Measurements from ENCODE around the gene LZTS2. TPM values are rescaled to one million over a fixed set of nuclear protein-coding genes. Genes with fewer than 3 reads are reported as not detected.

LZTS2 gene
- polyA plus RNA-seq, 1 of the 3 experiments (the other 2 are of a cell fraction): 50.6 TPM

DNA sequence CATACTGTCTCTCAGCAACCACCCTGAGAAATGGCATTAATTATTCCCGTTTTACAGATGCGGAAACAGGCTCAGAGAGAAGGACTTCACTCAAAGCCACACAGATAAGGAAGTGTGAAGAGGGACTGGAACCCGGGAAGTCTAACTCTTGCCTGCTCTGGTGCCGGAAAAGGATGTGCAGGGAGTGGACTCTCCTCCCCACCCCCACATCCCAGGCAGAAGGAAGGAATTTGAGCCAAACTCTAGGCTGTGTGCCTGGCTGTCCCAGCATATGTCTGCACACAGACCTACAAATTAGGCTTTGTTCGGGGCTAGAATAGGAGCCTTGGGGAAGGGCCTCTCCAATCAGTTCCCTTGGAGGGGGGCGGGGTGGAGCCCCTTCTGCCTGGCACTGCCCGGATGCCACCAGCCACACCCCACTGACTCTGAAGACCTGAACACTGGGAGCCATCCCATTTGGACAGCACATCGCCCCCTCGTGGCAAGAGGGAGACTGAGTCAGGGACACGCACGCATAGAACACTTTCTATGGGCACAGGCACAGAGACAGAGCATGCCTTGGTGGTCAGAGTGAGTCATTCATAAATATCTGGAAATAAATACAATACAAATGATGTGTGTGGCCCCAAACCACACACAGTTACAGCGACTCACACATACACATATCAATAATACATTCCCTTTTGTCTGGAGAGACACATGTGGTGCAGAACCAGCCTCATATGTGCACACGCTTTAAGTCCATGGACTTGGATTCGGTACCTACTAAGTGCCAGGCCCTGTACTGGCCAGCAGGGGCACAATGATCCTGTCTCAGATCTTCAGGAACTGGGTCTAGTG lies 13.1 kb downstream of the LZTS2 start (continued):
- TF ChIP-seq, protein P1, sequence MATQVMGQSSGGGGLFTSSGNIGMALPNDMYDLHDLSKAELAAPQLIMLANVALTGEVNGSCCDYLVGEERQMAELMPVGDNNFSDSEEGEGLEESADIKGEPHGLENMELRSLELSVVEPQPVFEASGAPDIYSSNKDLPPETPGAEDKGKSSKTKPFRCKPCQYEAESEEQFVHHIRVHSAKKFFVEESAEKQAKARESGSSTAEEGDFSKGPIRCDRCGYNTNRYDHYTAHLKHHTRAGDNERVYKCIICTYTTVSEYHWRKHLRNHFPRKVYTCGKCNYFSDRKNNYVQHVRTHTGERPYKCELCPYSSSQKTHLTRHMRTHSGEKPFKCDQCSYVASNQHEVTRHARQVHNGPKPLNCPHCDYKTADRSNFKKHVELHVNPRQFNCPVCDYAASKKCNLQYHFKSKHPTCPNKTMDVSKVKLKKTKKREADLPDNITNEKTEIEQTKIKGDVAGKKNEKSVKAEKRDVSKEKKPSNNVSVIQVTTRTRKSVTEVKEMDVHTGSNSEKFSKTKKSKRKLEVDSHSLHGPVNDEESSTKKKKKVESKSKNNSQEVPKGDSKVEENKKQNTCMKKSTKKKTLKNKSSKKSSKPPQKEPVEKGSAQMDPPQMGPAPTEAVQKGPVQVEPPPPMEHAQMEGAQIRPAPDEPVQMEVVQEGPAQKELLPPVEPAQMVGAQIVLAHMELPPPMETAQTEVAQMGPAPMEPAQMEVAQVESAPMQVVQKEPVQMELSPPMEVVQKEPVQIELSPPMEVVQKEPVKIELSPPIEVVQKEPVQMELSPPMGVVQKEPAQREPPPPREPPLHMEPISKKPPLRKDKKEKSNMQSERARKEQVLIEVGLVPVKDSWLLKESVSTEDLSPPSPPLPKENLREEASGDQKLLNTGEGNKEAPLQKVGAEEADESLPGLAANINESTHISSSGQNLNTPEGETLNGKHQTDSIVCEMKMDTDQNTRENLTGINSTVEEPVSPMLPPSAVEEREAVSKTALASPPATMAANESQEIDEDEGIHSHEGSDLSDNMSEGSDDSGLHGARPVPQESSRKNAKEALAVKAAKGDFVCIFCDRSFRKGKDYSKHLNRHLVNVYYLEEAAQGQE (IDR thresholded peaks at IDR 0.05; ENCODE audit: low read depth, low read length): 0 out of 2 replicates have a peak, but pooled peaks have one; percentile 32
- TF ChIP-seq NFIC (IDR thresholded peaks at IDR 0.05; ENCODE audit: borderline replicate concordance) (no peak), FOSL2 (IDR thresholded peaks at IDR 0.05; ENCODE audit: borderline replicate concordance, low read depth) (peak; percentile 58; the same call in 1 of the 2 replicates), EZH2phosphoT487 (IDR thresholded peaks at IDR 0.05; ENCODE audit: borderline replicate concordance, low read depth) (no peak), POLR2AphosphoS5 (IDR thresholded peaks at IDR 0.05; ENCODE audit: low read depth, low read length) (0 out of 2 replicates have a peak, but pooled peaks have one; percentile 15), RAD21 (IDR thresholded peaks at IDR 0.05; ENCODE audit: low read length) (peak; percentile 77), SMC3 (IDR thresholded peaks at IDR 0.05; ENCODE audit: low read depth, low read length) (peak; percentile 83), YY1 (IDR thresholded peaks at IDR 0.05; ENCODE audit: low read depth) (no peak), FOXJ3 (CRISPR knock-in tag; IDR thresholded peaks at IDR 0.05) (peak; percentile 27; the same call in 1 of the 2 replicates)
- TF ChIP-seq, protein P2, sequence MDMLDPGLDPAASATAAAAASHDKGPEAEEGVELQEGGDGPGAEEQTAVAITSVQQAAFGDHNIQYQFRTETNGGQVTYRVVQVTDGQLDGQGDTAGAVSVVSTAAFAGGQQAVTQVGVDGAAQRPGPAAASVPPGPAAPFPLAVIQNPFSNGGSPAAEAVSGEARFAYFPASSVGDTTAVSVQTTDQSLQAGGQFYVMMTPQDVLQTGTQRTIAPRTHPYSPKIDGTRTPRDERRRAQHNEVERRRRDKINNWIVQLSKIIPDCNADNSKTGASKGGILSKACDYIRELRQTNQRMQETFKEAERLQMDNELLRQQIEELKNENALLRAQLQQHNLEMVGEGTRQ (IDR thresholded peaks at IDR 0.05; ENCODE audit: borderline replicate concordance, low read depth, low read length): no peak
- TF ChIP-seq, protein P3, sequence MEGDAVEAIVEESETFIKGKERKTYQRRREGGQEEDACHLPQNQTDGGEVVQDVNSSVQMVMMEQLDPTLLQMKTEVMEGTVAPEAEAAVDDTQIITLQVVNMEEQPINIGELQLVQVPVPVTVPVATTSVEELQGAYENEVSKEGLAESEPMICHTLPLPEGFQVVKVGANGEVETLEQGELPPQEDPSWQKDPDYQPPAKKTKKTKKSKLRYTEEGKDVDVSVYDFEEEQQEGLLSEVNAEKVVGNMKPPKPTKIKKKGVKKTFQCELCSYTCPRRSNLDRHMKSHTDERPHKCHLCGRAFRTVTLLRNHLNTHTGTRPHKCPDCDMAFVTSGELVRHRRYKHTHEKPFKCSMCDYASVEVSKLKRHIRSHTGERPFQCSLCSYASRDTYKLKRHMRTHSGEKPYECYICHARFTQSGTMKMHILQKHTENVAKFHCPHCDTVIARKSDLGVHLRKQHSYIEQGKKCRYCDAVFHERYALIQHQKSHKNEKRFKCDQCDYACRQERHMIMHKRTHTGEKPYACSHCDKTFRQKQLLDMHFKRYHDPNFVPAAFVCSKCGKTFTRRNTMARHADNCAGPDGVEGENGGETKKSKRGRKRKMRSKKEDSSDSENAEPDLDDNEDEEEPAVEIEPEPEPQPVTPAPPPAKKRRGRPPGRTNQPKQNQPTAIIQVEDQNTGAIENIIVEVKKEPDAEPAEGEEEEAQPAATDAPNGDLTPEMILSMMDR (IDR thresholded peaks at IDR 0.05): peak; percentile 97
- TF ChIP-seq, protein P4, sequence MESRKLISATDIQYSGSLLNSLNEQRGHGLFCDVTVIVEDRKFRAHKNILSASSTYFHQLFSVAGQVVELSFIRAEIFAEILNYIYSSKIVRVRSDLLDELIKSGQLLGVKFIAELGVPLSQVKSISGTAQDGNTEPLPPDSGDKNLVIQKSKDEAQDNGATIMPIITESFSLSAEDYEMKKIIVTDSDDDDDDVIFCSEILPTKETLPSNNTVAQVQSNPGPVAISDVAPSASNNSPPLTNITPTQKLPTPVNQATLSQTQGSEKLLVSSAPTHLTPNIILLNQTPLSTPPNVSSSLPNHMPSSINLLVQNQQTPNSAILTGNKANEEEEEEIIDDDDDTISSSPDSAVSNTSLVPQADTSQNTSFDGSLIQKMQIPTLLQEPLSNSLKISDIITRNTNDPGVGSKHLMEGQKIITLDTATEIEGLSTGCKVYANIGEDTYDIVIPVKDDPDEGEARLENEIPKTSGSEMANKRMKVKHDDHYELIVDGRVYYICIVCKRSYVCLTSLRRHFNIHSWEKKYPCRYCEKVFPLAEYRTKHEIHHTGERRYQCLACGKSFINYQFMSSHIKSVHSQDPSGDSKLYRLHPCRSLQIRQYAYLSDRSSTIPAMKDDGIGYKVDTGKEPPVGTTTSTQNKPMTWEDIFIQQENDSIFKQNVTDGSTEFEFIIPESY (IDR thresholded peaks at IDR 0.05; ENCODE audit: borderline replicate concordance, low read depth): no peak

Measured in SK-N-SH (cell line).